H1 (cell line): ENCODE measurements around the gene STX8. TPM values are rescaled to one million over a fixed set of nuclear protein-coding genes. Genes with fewer than 3 reads are reported as not detected.

ENCODE experiments used
- CTCF ChIA-PET: fragments of 300-600 bp; sonication (Branson Sonifier 250); formaldehyde crosslinking; loops from one replicate; lab custom pipeline; 2021; ENCODE audit not compliant: partially characterized antibody; lab: Charles Lee
- POLR2A ChIA-PET: fragments of 300-600 bp; sonication (Branson Sonifier 250); formaldehyde crosslinking; loops from one replicate; lab custom pipeline; 2021; ENCODE audit warnings: inconsistent platforms; ENCODE audit not compliant: partially characterized antibody; lab: Charles Lee
- DNase-seq, 2 experiments: peaks; one replicate each; pipeline versions ENCODE4 v3.0.0 to v3.0.0-alpha.2; 2010 to 2022; ENCODE audit warnings: low spot score in 2 of 2, low read depth in 1 of 2, mixed read lengths in 1 of 2
- FAIRE-seq: peaks from 2 replicates; lab custom pipeline; 2011; peaks lifted over from hg19 to GRCh38; lab: Jason Lieb, UNC
- H2AFZ ChIP-seq: 2 replicates; pipeline ENCODE4 v1.8.1; 2012; ENCODE audit warnings: low read length, inconsistent platforms
- H2AK5ac ChIP-seq: 2 replicates; pipeline ENCODE4 v1.6.1; 2013; ENCODE audit warnings: low read depth, low read length
- H2BK120ac ChIP-seq: replicated peaks from 2 replicates; pipeline ENCODE3; 2013; ENCODE audit warnings: low read depth, low read length, inconsistent platforms
- H2BK12ac ChIP-seq: 2 replicates; pipeline ENCODE4 v1.6.1; 2013; ENCODE audit warnings: low read depth, low read length
- H2BK15ac ChIP-seq: 2 replicates; pipeline ENCODE4 v1.6.1; 2013; ENCODE audit warnings: low read length
- H2BK20ac ChIP-seq: 2 replicates; pipeline ENCODE4 v1.6.1; 2013; ENCODE audit warnings: low read length
- H2BK5ac ChIP-seq: 2 replicates; pipeline ENCODE4 v1.6.1; 2013; ENCODE audit warnings: low read depth, low read length
- H3K14ac ChIP-seq: 2 replicates; pipeline ENCODE4 v1.6.1; 2013; ENCODE audit warnings: inconsistent platforms; ENCODE audit not compliant: insufficient read length
- H3K18ac ChIP-seq: 2 replicates; pipeline ENCODE4 v1.6.1; 2013; ENCODE audit warnings: low read length; ENCODE audit errors: extremely low read depth
- H3K23ac ChIP-seq: 2 replicates; pipeline ENCODE4 v1.6.1; 2013; ENCODE audit warnings: inconsistent platforms; ENCODE audit not compliant: insufficient read length
- H3K23me2 ChIP-seq: 2 replicates; pipeline ENCODE4 v1.6.1; 2013; ENCODE audit warnings: low read depth, low read length
- H3K27ac ChIP-seq: 2 replicates; pipeline ENCODE4 v1.6.1; 2011; ENCODE audit warnings: low read depth, low read length, inconsistent platforms
- H3K27me3 ChIP-seq, 4 experiments: replicated peaks in 1 of 4; 1 replicate in 1 of 4; 2 replicates in 3 of 4; pipeline versions ENCODE4 v1.6.1 to v1.8.1; 2011 to 2013; ENCODE audit warnings: low read length in 3 of 4, mild to moderate bottlenecking in 3 of 4, inconsistent platforms in 2 of 4, mixed read lengths in 2 of 4, moderate library complexity in 1 of 4; ENCODE audit not compliant: control insufficient read depth in 3 of 4, insufficient read depth in 3 of 4; ENCODE audit errors: extremely low read depth in 1 of 4
- H3K36me3 ChIP-seq, 4 experiments: 2 replicates each; pipeline versions ENCODE4 v1.6.1 to v1.8.1; 2011 to 2013; ENCODE audit warnings: mild to moderate bottlenecking in 4 of 4, low read length in 3 of 4, moderate library complexity in 2 of 4, control low read depth in 1 of 4, inconsistent platforms in 1 of 4; ENCODE audit not compliant: insufficient read depth in 4 of 4, control insufficient read depth in 2 of 4
- H3K4ac ChIP-seq: replicated peaks from 2 replicates; pipeline ENCODE3; 2013; ENCODE audit warnings: low read length, low read depth, mixed read lengths, inconsistent platforms; ENCODE audit not compliant: insufficient read length
- H3K4me1 ChIP-seq, 4 experiments: replicated peaks in 1 of 4; 1 replicate in 1 of 4; 2 replicates in 3 of 4; pipeline versions ENCODE4 v1.6.1 to v1.8.1; 2011 to 2013; ENCODE audit warnings: low read length in 3 of 4, inconsistent platforms in 2 of 4, mixed read lengths in 1 of 4; ENCODE audit not compliant: insufficient read depth in 4 of 4, control insufficient read depth in 3 of 4
- H3K4me2 ChIP-seq, 2 experiments: 2 replicates each; pipeline versions ENCODE4 v1.6.1 to v1.8.1; 2011 to 2013; ENCODE audit warnings: low read depth in 2 of 2, low read length in 2 of 2, control low read depth in 1 of 2, inconsistent platforms in 1 of 2, mild to moderate bottlenecking in 1 of 2; ENCODE audit not compliant: insufficient read depth in 1 of 2
- H3K4me3 ChIP-seq, 4 experiments: fragments of 200-600, 300-600 bp in 1 of 4; sonication (generic), shearing (Covaris generic), sonication (Bioruptor Twin) in 1 of 4; 2 replicates each; pipeline versions ENCODE4 v1.5.1 to v1.8.1; 2011 to 2016; ENCODE audit warnings: low read length in 4 of 4, low read depth in 3 of 4, control low read depth in 2 of 4, inconsistent platforms in 2 of 4, mild to moderate bottlenecking in 2 of 4, mixed read lengths in 1 of 4, moderate library complexity in 1 of 4; ENCODE audit not compliant: insufficient read depth in 2 of 4; ENCODE audit errors: extremely low read depth in 1 of 4
- H3K56ac ChIP-seq: replicated peaks from 2 replicates; pipeline ENCODE3; 2013; ENCODE audit warnings: low read depth, mild to moderate bottlenecking, mixed read lengths, low read length, inconsistent platforms; ENCODE audit not compliant: insufficient read length
- H3K79me1 ChIP-seq: 2 replicates; pipeline ENCODE4 v1.6.1; 2013; ENCODE audit warnings: low read depth, low read length, control low read depth
- H3K79me2 ChIP-seq, 2 experiments: 2 replicates each; pipeline versions ENCODE4 v1.6.1 to v1.8.1; 2012 to 2013; ENCODE audit warnings: low read length in 2 of 2, mild to moderate bottlenecking in 2 of 2, inconsistent platforms in 1 of 2; ENCODE audit not compliant: insufficient read depth in 2 of 2, control insufficient read depth in 1 of 2
- H3K9ac ChIP-seq, 4 experiments: replicated peaks in 1 of 4; 1 replicate in 1 of 4; 2 replicates in 3 of 4; pipeline versions ENCODE4 v1.6.1 to v1.8.1; 2011 to 2013; ENCODE audit warnings: low read depth in 3 of 4, low read length in 3 of 4, control low read depth in 2 of 4, mild to moderate bottlenecking in 2 of 4, moderate library complexity in 2 of 4, inconsistent platforms in 1 of 4; ENCODE audit errors: extremely low read depth in 1 of 4
- H3K9me3 ChIP-seq, 2 experiments: 2 replicates each; pipeline versions ENCODE4 v1.6.1 to v1.8.1; 2012 to 2013; ENCODE audit warnings: mild to moderate bottlenecking in 2 of 2, moderate library complexity in 2 of 2, control low read depth in 1 of 2, inconsistent platforms in 1 of 2, low read depth in 1 of 2, low read length in 1 of 2, mixed read lengths in 1 of 2; ENCODE audit not compliant: insufficient read depth in 2 of 2
- H4K20me1 ChIP-seq, 2 experiments: replicated peaks in 1 of 2; 2 replicates each; pipeline versions ENCODE3 to v1.8.1; 2011 to 2013; ENCODE audit warnings: inconsistent platforms in 2 of 2, low read length in 2 of 2, mild to moderate bottlenecking in 1 of 2; ENCODE audit not compliant: insufficient read depth in 2 of 2, control insufficient read depth in 1 of 2
- H4K5ac ChIP-seq: 2 replicates; pipeline ENCODE4 v1.6.1; 2013; ENCODE audit warnings: low read length, low read depth, mixed read lengths, inconsistent platforms; ENCODE audit not compliant: insufficient read length
- H4K8ac ChIP-seq: 2 replicates; pipeline ENCODE4 v1.8.0; 2013; ENCODE audit warnings: mild to moderate bottlenecking, moderate library complexity, low read length, inconsistent platforms; ENCODE audit not compliant: insufficient read depth; ENCODE audit errors: extremely low read depth
- H4K91ac ChIP-seq: replicated peaks from 2 replicates; pipeline ENCODE3; 2013; ENCODE audit warnings: low read length, mixed read lengths, inconsistent platforms; ENCODE audit not compliant: insufficient read length
- EZH2 ChIP-seq: fragments of 200-600 bp; sonication (generic); IDR thresholded peaks from 2 replicates; pipeline ENCODE4 v1.7.1; 2012; ENCODE audit warnings: low read depth, mild to moderate bottlenecking, moderate library complexity, low read length, inconsistent platforms; ENCODE audit not compliant: severe bottlenecking
- MAX ChIP-seq: IDR thresholded peaks from 2 replicates; pipeline ENCODE4 v1.6.1; 2012; ENCODE audit warnings: inconsistent platforms
- YY1 ChIP-seq: IDR thresholded peaks from 2 replicates; pipeline ENCODE4 v1.6.1; 2011; ENCODE audit warnings: low read depth, mild to moderate bottlenecking, low read length
- WGBS, 2 experiments: shearing (Covaris generic) in 1 of 2; methylation state at CpG; one replicate each; pipeline versions ENCODE4 v1.1.6 to v1.1.7; 2013 to 2015; ENCODE audit warnings: low lambda C conversion rate in 2 of 2, mixed read lengths in 2 of 2, inconsistent platforms in 1 of 2, low coverage in 1 of 2, missing lambda C conversion rate in 1 of 2; ENCODE audit not compliant: insufficient replicate concordance in 2 of 2, insufficient coverage in 1 of 2, insufficient read length in 1 of 2; ENCODE audit errors: extremely low coverage in 1 of 2, missing lambda C conversion rate in 1 of 2; 5-methylcytosine and 5-hydroxymethylcytosine counted together
- polyA plus RNA-seq, 7 experiments: library from polyadenylated mRNA; depleted of rRNA in 3 of 7; stranded (reverse) in 5 of 7; unstranded in 2 of 7; fragments of >200 nt in 5 of 7; fragments of 200-250 nt in 2 of 7; gene quantifications; 1 replicate in 5 of 7; 2 replicates in 1 of 7; 4 replicates in 1 of 7; pipeline versions ENCODE4 v1.2.1 to v1.2.3, GENCODE V29; 2011 to 2013; ENCODE audit warnings: missing spikeins in 2 of 7, mixed read lengths in 2 of 7
- total RNA-seq: library from RNA; stranded (reverse); fragmentation: NEBNext Ultra II Directional; extraction: Animal tissue kit (Norgen Biotek cat#: 25700); gene quantifications from 2 replicates; pipeline ENCODE4 v1.2.1, GENCODE V29; 2021

Gene STX8
- total and polyA plus RNA-seq, 2 of the 8 experiments (the other 6 are each of a cell fraction or from before 2014, with no cell fraction given), result 22.8 to 42.5 TPM

GRCh38 chr17:9309216-9309615 is 266.4 kb downstream of the STX8 start:
- peak overlapping the region in 1 of 4 experiments; percentile 17; a peak in 1 of 8 replicates for H3K4me3 ChIP-seq
- FAIRE-seq, result peak; percentile 94

More at GRCh38 chr17:9309216-9309615, 266.4 kb downstream of the STX8 start:
- Histone ChIP-seq H3K79me2 (no peaks in the 10 kb centered on the region), H3K18ac (no peak overlapping the region), H2BK12ac (no peak overlapping the region; the same call in 1 of the 2 replicates), H3K14ac (no peak overlapping the region), H3K36me3 (no peaks in the 10 kb centered on the region), H4K20me1 (no peaks in the 10 kb centered on the region), H3K23ac (no peak overlapping the region), H3K56ac (no peak overlapping the region), H3K9me3 (no peaks in the 10 kb centered on the region), H3K27ac (no peak overlapping the region), H3K9ac (no peak overlapping the region), H2BK5ac (no peak overlapping the region; the same call in 1 of the 2 replicates), H3K4ac (no peak overlapping the region), H2BK15ac (no peak overlapping the region), H3K4me1 (peaks cover 4 to 10% (median 5%) of the 10 kb centered on the region in 4 experiments; a peak in 5 of 7 replicates), H2BK20ac (no peak overlapping the region), H2AK5ac (no peak overlapping the region), H3K4me2 (peak overlapping the region; percentile 4 to 48; a peak in 2 of 4 replicates)
- POLR2A ChIA-PET, result interaction anchor here (0.8 kb wide), 1 partner anchor 93 kb away, joined by 3 read pairs; no protein-coding TSS in a partner anchor
- CTCF ChIA-PET, result interaction anchor here (1.0 to 2.3 kb wide), 4 partner anchors 13 to 194 kb away, joined by 3 to 10 read pairs (median 4); no protein-coding TSS in a partner anchor
- 17% methylated on average over 6 of the region's 6 CpGs; no CpG with 5 or more reads in 1 of the 2 experiments for WGBS, 2 experiments
- TF ChIP-seq EZH2, result no peak
- no peak for TF ChIP-seq MAX
- 0 out of 2 replicates have a peak, but pooled peaks have one; percentile 26 for TF ChIP-seq YY1
- TF ChIP-seq, all 59 proteins: peak for 1
- no peak overlapping the region for H2BK120ac ChIP-seq
- no peaks in the 10 kb centered on the region for H3K23me2 ChIP-seq
- H2AFZ ChIP-seq, result no peak overlapping the region
- H4K91ac ChIP-seq, result no peak overlapping the region
- no peak overlapping the region for H4K8ac ChIP-seq
- H3K79me1 ChIP-seq, result no peaks in the 10 kb centered on the region
- H4K5ac ChIP-seq, result no peak overlapping the region
- H3K27me3 ChIP-seq, result no peaks in the 10 kb centered on the region
- DNase-seq, result no peak
